Panc1 (cell line): ENCODE data around the gene BABAM2. TPM values are rescaled to one million over a fixed set of nuclear protein-coding genes. Genes with fewer than 3 reads are reported as not detected.

Experiments used
- ATAC-seq: fragments of 200-7000 bp; cut with Tn5 transposase; 2 replicates; pipeline ENCODE4 v1.9.1; 2020; ENCODE audit warnings: mild to moderate bottlenecking, moderate library complexity
- BruUV-seq: library from RNA; stranded (reverse); fragments of 400-500 nt; replicated peaks from 2 replicates; lab custom pipeline; 2021; lab: Mats Ljungman, UMichigan
- CTCF ChIA-PET: fragments of 300-600 bp; sonication (Branson Sonifier 250); formaldehyde crosslinking; loops from one replicate; lab custom pipeline; 2022; ENCODE audit warnings: antibody characterized with exemption; lab: Charles Lee
- POLR2A ChIA-PET: fragments of 300-600 bp; sonication (Branson Sonifier 250); formaldehyde crosslinking; loops from one replicate; lab custom pipeline; 2022; ENCODE audit warnings: antibody characterized with exemption; lab: Charles Lee
- DNase-seq: peaks from one replicate; pipeline ENCODE4 v3.0.0-alpha.2; 2010; ENCODE audit warnings: low read depth, low spot score
- H3K27ac ChIP-seq: 2 replicates; pipeline ENCODE4 v1.5.1; 2011; ENCODE audit warnings: mild to moderate bottlenecking, low read length, inconsistent platforms
- H3K27me3 ChIP-seq: fragments of 200-500 bp; sonication (Bioruptor generic); 2 replicates; pipeline ENCODE4 v1.6.0; 2014; ENCODE audit warnings: low read length, inconsistent platforms; ENCODE audit not compliant: control insufficient read depth, insufficient read depth
- H3K36me3 ChIP-seq: fragments of 200-500 bp; sonication (Bioruptor generic); 2 replicates; pipeline ENCODE4 v1.5.1; 2014; ENCODE audit warnings: inconsistent platforms, mild to moderate bottlenecking, low read length, moderate library complexity; ENCODE audit not compliant: control insufficient read depth, insufficient read depth
- H3K4me1 ChIP-seq: 2 replicates; pipeline ENCODE4 v1.5.1; 2011; ENCODE audit warnings: inconsistent platforms, mild to moderate bottlenecking, low read length, moderate library complexity; ENCODE audit not compliant: control insufficient read depth, insufficient read depth
- H3K4me3 ChIP-seq, 2 experiments: 2 replicates each; pipeline ENCODE4 v1.5.1; 2011 to 2012; ENCODE audit warnings: low read depth in 2 of 2, low read length in 2 of 2, mild to moderate bottlenecking in 2 of 2, inconsistent platforms in 1 of 2, moderate library complexity in 1 of 2
- H3K9me3 ChIP-seq: fragments of 200-500 bp; sonication (Bioruptor generic); 2 replicates; pipeline ENCODE4 v1.5.1; 2014; ENCODE audit warnings: low read depth, mild to moderate bottlenecking, inconsistent platforms, low read length, moderate library complexity; ENCODE audit not compliant: control insufficient read depth, insufficient read depth
- CTCF ChIP-seq: fragments of 450-650 bp; IDR thresholded peaks from 2 replicates; pipeline ENCODE4 v1.5.1; 2017; ENCODE audit warnings: mild to moderate bottlenecking
- SIN3A ChIP-seq: IDR thresholded peaks from 2 replicates; pipeline ENCODE4 v1.6.1; 2012; ENCODE audit warnings: low read depth, mild to moderate bottlenecking, low read length, moderate library complexity, borderline replicate concordance; ENCODE audit not compliant: insufficient read depth
- TCF7L2 ChIP-seq: IDR thresholded peaks from 2 replicates; pipeline ENCODE4 v1.6.1; 2011; ENCODE audit warnings: mild to moderate bottlenecking, low read depth, low read length, inconsistent platforms
- in situ Hi-C: cut with HindIII; loops from 2 replicates; pipeline ENCODE4 v1.10.0; 2016; ENCODE audit warnings: low sequenced_read_pairs, low pct_unique_long_range_greater_than_20kb
- intact Hi-C: fragments of 100-400 bp; cut with micrococcal nuclease; formaldehyde crosslinking; loops from one replicate; pipeline ENCODE4 v1.10.0; 2022; ENCODE audit not compliant: unreplicated experiment
- total RNA-seq: library from RNA; stranded (reverse); gene quantifications from one replicate; pipeline ENCODE4 v1.2.1, GENCODE V29; 2021; ENCODE audit not compliant: unreplicated experiment
- TF ChIP-seq, protein P1 (sequence below), 2 experiments: IDR thresholded peaks; 2 replicates each; pipeline ENCODE4 v1.6.1; 2011 to 2012; ENCODE audit warnings: low read depth in 2 of 2, control low read depth in 1 of 2, low read length in 1 of 2, mild to moderate bottlenecking in 1 of 2, moderate library complexity in 1 of 2; ENCODE audit not compliant: insufficient read depth in 1 of 2

The BABAM2 gene
- total RNA-seq, 1 experiment from 2014 or later, result 31.2 TPM

- in situ Hi-C loops, result no loop called here
- no peaks in the 10 kb centered on the region for H3K36me3 ChIP-seq
- no TSS peak for BruUV-seq
- no peaks in the 10 kb centered on the region for H3K27me3 ChIP-seq
- H3K4me3 ChIP-seq, result peak overlapping the region in 1 of 2 experiments; percentile 14; a peak in 2 of 4 replicates
- H3K27ac ChIP-seq, result peak overlapping the region; percentile 74
- TF ChIP-seq SIN3A, result no peak
- TF ChIP-seq, protein P1, sequence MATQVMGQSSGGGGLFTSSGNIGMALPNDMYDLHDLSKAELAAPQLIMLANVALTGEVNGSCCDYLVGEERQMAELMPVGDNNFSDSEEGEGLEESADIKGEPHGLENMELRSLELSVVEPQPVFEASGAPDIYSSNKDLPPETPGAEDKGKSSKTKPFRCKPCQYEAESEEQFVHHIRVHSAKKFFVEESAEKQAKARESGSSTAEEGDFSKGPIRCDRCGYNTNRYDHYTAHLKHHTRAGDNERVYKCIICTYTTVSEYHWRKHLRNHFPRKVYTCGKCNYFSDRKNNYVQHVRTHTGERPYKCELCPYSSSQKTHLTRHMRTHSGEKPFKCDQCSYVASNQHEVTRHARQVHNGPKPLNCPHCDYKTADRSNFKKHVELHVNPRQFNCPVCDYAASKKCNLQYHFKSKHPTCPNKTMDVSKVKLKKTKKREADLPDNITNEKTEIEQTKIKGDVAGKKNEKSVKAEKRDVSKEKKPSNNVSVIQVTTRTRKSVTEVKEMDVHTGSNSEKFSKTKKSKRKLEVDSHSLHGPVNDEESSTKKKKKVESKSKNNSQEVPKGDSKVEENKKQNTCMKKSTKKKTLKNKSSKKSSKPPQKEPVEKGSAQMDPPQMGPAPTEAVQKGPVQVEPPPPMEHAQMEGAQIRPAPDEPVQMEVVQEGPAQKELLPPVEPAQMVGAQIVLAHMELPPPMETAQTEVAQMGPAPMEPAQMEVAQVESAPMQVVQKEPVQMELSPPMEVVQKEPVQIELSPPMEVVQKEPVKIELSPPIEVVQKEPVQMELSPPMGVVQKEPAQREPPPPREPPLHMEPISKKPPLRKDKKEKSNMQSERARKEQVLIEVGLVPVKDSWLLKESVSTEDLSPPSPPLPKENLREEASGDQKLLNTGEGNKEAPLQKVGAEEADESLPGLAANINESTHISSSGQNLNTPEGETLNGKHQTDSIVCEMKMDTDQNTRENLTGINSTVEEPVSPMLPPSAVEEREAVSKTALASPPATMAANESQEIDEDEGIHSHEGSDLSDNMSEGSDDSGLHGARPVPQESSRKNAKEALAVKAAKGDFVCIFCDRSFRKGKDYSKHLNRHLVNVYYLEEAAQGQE (IDR thresholded peaks at IDR 0.05; ENCODE audit: insufficient read depth in 1 of 2, low read depth in 2 of 2, low read length in 1 of 2), result no peak
- DNase-seq (peak; percentile 73), ATAC-seq (peak; percentile 85)
- peaks cover 20% of the 10 kb centered on the region for H3K4me1 ChIP-seq
- peaks cover 5% of the 10 kb centered on the region; the same call in 1 of the 2 replicates for H3K9me3 ChIP-seq
- intact Hi-C loops, result loop anchor here (10.0 kb wide), 1 partner anchor 441 kb away; the partner anchor contains the start of gene FOSL2
- ChIA-PET POLR2A (no interaction called here), CTCF (interaction anchor here (0.5 kb wide), 1 partner anchor 338 kb away, joined by 3 read pairs; no protein-coding TSS in a partner anchor)
These were observed 63.7 kb downstream of the BABAM2 start for GRCh38 chr2:27954221-27954673.

GRCh38 chr2:27954771-27955383 is 64.3 kb downstream of the BABAM2 start:
- H3K27me3 ChIP-seq, result no peaks in the 10 kb centered on the region
- peak; percentile 97 for DNase-seq
- peak overlapping the region; percentile 74 for H3K27ac ChIP-seq
- H3K4me3 ChIP-seq, result 0 out of 4 replicates have a peak overlapping the region, but pooled peaks of 1 of the 2 experiments have one; percentile 0
- peak; percentile 83 for ATAC-seq
- H3K36me3 ChIP-seq, result no peaks in the 10 kb centered on the region
- POLR2A ChIA-PET, result no interaction called here
- peaks cover 20% of the 10 kb centered on the region for H3K4me1 ChIP-seq
- in situ Hi-C loops, result no loop called here
- H3K9me3 ChIP-seq, result peaks cover 5% of the 10 kb centered on the region; the same call in 1 of the 2 replicates
- no peak for TF ChIP-seq TCF7L2
- peak; percentile 37 for TF ChIP-seq CTCF
- CTCF ChIA-PET, result interaction anchor here (0.7 kb wide), 1 partner anchor 64 kb away, joined by 3 read pairs; the partner anchor contains the start of gene BABAM2
- no TSS peak for BruUV-seq
- intact Hi-C loops, result loop anchor here (10.0 kb wide), 1 partner anchor 440 kb away; the partner anchor contains the start of gene FOSL2
